HG03520 (cell line): ENCODE data around the gene ZGRF1.
A peak's percentile ranks its signal among the peaks of the same experiment; 100 is the strongest.
"Not testable (repeated sequence)": the region's sequence is repeated elsewhere in the genome, so short reads cannot be mapped to it uniquely, and the experiment has no call there.

Source experiments
- ATAC-seq: cut with Tn5 transposase; IDR thresholded peaks from one replicate; pipeline ENCODE4 v1.9.1; 2021; ENCODE audit warnings: mild to moderate bottlenecking, moderate library complexity; ENCODE audit not compliant: unreplicated experiment

Gene ZGRF1

GRCh38 chr4:112554271-112554670 lies 82.4 kb downstream of the ZGRF1 start:
- not testable (repeated sequence) for ATAC-seq

GRCh38 chr4:112552668-112553067 lies 84.0 kb downstream of the ZGRF1 start:
- ATAC-seq, result no peak

GRCh38 chr4:112550728-112551127 lies 86.0 kb downstream of the ZGRF1 start:
- no peak for ATAC-seq

DNA sequence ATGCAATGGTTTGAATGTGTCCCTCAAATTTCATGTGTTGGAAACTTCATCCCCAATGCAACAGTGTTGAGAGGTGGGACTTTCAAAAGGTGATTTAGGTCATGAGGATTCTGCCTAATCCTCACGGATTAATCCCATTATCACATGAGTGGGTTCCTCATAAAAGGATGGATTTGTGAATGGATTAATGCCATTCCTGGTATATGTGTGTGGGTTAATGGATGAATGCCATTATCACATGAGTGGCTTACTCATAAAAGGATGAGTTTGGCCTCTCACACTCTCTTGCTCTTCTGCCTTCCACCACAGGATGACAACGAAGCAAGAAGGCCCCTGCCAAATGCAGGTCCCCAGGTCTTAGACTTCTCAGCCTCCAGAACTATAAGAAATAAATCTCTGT lies 90.2 kb downstream of the ZGRF1 start:
- ATAC-seq, result no peak

DNA sequence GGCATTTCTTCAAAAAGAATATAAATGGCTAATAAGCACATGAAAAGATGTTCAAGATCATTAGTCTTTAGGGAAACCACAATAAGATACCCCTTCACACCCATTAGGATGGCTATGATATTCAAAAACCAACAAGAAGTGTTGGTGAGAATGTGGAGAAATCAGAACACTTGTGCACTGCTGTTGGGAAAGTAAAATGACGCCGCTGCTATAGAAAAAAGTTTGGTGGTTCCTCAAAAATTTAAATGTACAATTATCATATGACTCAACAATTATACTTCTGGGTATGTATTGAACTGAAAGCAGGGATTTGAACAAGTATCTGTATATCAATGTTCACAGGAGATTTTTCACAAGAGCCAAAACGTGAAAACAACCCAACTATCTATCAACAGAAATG lies 91.4 kb downstream of the ZGRF1 start:
- ATAC-seq, result no peak

DNA sequence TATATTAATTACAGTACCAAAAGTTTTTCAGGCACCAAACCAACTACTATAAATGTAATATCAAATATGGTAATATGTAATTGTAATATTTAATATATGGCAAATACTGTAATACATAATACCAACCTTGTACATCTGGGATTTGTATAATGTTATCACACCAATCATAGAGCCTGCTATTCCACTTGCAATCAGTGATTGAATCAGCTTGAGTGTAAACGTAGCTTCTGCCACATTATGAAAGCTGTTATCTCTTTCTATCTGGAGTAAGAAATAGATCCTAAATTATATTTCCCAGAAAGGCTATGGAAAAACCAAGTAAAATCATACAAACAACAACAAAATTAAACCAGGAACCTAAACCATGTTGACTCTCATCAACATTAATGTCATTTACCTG lies 96.0 kb downstream of the ZGRF1 start:
- ATAC-seq, result no peak

GRCh38 chr4:112536123-112536522 lies 100.6 kb downstream of the ZGRF1 start:
- ATAC-seq, result no peak

GRCh38 chr4:112532267-112532666 lies 104.4 kb downstream of the ZGRF1 start:
- ATAC-seq, result no peak

GRCh38 chr4:112531146-112531545 lies 105.6 kb downstream of the ZGRF1 start:
- no peak for ATAC-seq

GRCh38 chr4:112526061-112526460 lies 110.6 kb downstream of the ZGRF1 start:
- no peak for ATAC-seq

GRCh38 chr4:112523764-112524505 lies 112.8 kb downstream of the ZGRF1 start:
- ATAC-seq, result peak; percentile 77

DNA sequence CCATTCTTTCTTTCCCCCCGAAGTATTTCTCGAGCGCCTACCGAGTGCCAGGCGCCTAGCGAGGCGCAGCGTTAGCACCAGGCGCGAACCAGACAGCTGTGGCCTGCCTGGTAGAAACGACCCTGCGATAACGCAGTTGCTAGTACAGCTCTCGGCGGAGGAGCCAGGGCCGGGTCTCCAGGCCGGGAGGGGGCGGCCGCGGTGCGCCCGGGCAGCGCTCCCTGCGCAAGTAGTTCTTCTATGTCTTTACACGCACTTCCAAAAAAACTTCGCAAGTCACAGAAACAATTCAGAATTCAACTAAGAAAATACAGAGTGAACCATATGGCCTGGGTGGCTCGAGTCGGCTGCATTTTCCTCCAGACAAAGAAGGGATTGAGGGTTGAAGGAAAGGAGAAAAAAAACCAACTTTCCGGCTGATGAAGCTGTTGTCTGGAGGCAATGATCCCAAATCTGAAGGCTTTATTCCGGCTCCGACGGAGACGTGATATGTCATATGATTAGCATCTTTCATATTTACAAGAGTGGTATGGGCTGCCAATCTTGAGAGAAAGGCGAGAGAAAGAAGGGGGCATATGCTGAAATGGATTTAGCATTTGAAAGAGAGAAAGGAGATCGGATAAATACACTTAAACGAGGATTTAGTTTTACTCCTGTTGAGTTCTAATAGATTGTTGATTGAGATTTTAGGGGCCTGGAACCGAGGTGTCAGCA lies 113.5 kb downstream of the ZGRF1 start:
- peak; percentile 52 for ATAC-seq

- not testable (repeated sequence) for ATAC-seq
Observed at GRCh38 chr4:112522431-112522830, 114.3 kb downstream of the ZGRF1 start.

- no peak for ATAC-seq
Observed at GRCh38 chr4:112521123-112522023, 115.3 kb downstream of the ZGRF1 start.

DNA sequence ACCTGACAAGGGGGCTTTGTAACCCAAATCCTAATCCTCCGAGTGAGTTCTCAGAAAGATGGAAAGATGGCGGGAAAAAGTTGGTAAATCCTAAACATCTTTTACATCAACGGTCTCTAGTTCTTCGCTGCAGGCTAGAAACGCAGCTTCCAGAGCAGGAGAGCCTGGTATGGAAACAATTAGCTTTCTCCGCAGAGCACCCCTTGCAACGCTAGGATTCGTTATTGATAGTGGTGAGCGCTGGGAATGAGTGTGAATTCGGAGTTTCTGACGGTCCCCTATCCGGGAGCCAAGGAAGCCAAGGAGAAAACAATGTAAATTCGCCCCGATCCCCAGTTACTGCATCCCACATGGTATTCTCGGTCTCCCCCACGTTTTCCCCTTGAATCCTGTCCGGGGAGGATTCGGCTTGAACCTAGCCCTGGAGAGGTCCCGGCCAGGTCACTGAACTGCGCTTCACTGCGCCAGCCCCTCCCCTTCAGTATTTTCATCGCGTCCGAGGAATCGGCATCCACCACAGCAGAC lies 116.0 kb downstream of the ZGRF1 start:
- no peak for ATAC-seq

DNA sequence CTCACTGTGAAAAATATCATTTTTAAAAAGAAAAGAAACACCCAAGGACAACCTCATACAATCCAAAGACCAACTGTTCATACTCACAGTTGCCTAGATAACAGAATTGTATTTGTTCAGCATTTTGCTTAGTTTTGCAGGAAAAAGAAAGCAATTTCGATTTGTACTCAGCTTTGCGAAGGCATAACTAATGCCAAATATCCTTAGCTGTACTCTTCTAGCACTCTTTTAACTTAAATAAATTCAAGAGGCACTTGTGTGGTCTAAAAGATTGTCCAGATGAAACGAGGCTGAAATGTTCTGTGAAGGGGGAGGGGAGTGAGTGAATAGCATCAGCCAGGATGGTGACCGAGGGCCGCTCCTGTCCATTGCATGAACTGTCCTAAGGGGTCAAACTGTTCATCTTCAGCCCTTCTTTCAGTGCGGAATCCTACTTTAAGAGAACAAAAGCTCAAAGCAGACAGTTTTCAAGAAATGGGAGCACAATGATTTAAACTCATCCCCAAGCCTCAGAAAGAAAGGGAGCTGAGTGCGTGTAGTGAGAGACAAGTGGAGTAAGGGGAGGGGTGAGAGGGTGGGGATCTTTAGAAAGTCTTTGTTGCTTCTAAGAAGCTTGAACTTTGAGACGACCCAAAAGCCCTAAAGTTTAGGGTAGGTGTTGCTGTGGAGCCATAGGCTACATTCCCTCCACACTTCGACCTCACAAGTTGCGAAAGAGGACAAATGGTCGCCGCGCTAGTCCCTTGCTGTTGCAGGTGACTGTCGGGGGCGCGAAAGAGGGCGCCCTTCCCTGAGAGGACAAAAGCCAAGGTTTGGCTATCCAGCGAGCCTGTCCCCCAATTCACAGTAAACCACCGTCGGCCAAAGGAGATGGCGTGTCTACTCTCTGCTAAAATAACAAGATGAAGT lies 116.8 kb downstream of the ZGRF1 start:
- ATAC-seq, result no peak

GRCh38 chr4:112518675-112519074 lies 118.0 kb downstream of the ZGRF1 start:
- no peak for ATAC-seq

GRCh38 chr4:112517911-112518310 lies 118.8 kb downstream of the ZGRF1 start:
- ATAC-seq, result no peak

DNA sequence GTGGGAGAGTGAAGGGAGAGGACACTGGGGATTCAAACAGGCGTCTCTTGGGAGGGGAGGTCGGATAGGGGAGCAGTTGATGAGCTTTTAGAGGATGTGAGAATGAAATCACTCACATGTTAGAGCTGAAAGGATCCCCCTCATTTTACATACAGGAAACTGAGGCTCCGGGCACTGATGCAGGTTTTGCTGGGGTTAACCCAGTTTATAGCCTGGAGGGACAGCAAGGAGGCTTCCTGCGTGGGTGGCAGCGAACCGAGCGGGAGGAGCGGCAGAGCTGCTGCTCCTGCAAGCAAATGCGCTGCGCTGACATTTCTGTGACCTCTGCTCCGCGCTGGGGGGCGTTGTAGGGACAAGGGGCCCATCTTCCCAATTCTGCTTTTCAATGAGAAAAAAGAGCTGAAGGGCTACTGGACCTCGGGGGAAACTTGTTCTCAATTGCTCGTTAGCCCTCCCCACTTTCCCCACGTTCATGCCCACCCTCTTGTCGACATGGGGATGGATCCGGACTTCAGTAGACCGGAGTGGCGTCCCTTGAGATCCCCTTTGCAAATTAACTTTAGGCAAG lies 119.6 kb downstream of the ZGRF1 start:
- no peak for ATAC-seq
